ENCODE measurements around the gene ALG12.

DNA sequence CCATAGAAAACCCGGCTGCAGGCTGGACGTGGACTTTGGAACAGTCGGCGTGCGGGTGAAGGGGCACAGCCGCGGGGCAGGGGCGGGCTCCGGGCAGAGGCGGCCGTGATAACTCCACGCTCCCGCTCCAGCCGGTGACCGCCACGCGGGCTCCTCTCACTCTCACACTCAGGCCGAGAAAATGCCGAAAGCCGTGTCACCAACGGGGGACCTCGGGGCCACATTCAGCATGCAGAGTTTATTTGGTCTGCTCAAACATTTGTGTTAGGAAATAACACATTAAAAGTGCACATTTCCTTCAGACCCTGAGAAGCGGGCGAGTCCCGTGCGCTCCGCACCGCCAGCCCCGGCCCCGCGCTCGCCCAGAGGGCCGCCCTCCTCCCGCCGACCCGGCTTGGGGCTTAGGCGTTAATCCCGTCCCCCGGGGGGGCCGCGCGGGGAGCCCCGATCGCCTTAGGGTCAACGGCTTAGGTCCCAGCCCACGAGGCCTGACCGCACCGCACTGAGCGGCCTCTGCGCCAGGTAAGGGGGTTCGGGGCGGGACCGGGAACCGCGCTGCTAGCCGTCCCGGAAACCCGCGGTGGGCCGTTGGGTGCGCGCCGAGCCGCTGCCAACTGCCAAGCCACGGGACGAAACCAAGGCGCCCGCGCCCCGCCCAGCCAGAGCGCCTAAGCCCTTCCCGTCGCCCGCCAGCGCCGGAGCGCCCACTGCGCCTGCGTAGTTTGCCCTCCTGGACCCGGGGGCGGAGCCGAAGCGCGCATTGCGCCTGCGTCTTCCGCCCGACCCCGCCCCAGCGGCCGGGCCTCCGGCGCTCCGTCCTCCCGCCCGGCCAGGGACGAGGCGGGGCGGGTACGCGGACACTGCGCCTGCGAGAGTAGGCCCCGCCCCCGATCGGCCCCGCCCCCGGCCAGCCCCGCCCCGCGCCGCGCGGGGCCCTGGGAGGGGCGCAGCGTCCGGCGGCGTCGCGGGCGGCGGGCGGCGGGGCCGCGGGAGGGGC lies 65.0 kb downstream of the ALG12 start, which contains the start of gene ZBED4:
- no peak for TF ChIP-seq CTCF (conservative IDR thresholded peaks at IDR 0.05 in 1 of 2, IDR thresholded peaks at IDR 0.05 in 1 of 2; ENCODE audit: extremely low read depth in 1 of 2, insufficient read depth in 1 of 2, low read depth in 1 of 2, low read length in 2 of 2)
- no peak for TF ChIP-seq EZH2 (IDR thresholded peaks at IDR 0.05; ENCODE audit: borderline replicate concordance, low read length)
